Measurements from ENCODE around the gene CD177.

CD177 gene

GRCh38 chr19:43311256-43311655 lies 42.2 kb upstream of the CD177 start:
- TF ChIP-seq CTCF (IDR thresholded peaks at IDR 0.05; ENCODE audit: low read length) (no peak), EZH2phosphoT487 (IDR thresholded peaks at IDR 0.05; ENCODE audit: low read length) (no peak), EZH2 (optimal IDR thresholded peaks at IDR 0.05; ENCODE audit: low read depth, low read length) (no peak)
- H3K9me2 ChIP-seq (replicated peaks; ENCODE audit: insufficient read depth, low read length), result no peaks in the 10 kb centered on the region
- H3K9me3 ChIP-seq (replicated peaks; ENCODE audit: insufficient read depth, low read length), result no peaks in the 10 kb centered on the region
- no peak overlapping the region for H3K9ac ChIP-seq (ENCODE audit: low read length)
- DNase-seq, result no peak
- no peak overlapping the region for H3K4me2 ChIP-seq (ENCODE audit: low read depth, low read length)
- H3K79me2 ChIP-seq (ENCODE audit: low read length), result no peaks in the 10 kb centered on the region
- H3K27ac ChIP-seq (ENCODE audit: low read length), result no peak overlapping the region
- no peaks in the 10 kb centered on the region for H3K27me3 ChIP-seq (replicated peaks; ENCODE audit: insufficient read depth, low read length)
- no peaks in the 10 kb centered on the region for H3F3A ChIP-seq (ENCODE audit: insufficient read depth, low read length)
- no peak overlapping the region for H3K4me3 ChIP-seq (ENCODE audit: low read length)
- H3K36me3 ChIP-seq (replicated peaks; ENCODE audit: insufficient read depth, low read length), result no peaks in the 10 kb centered on the region
- no peaks in the 10 kb centered on the region for H4K20me1 ChIP-seq (ENCODE audit: insufficient read depth, low read length)
- H3K4me1 ChIP-seq (ENCODE audit: low read length), result peaks cover 8% of the 10 kb centered on the region; the same call in 1 of the 2 replicates
- H2AFZ ChIP-seq (ENCODE audit: low read length), result no peak overlapping the region

GRCh38 chr19:43311706-43312105 lies 41.8 kb upstream of the CD177 start:
- Histone ChIP-seq H3K4me3 (ENCODE audit: low read length) (no peak overlapping the region), H3F3A (ENCODE audit: insufficient read depth, low read length) (no peaks in the 10 kb centered on the region), H4K20me1 (ENCODE audit: insufficient read depth, low read length) (no peaks in the 10 kb centered on the region), H3K9me2 (replicated peaks; ENCODE audit: insufficient read depth, low read length) (no peaks in the 10 kb centered on the region), H3K4me2 (ENCODE audit: low read depth, low read length) (no peak overlapping the region), H3K79me2 (ENCODE audit: low read length) (no peaks in the 10 kb centered on the region), H3K9me3 (replicated peaks; ENCODE audit: insufficient read depth, low read length) (no peaks in the 10 kb centered on the region), H3K4me1 (ENCODE audit: low read length) (peaks cover 5% of the 10 kb centered on the region; the same call in 1 of the 2 replicates), H3K36me3 (replicated peaks; ENCODE audit: insufficient read depth, low read length) (no peaks in the 10 kb centered on the region), H3K27ac (ENCODE audit: low read length) (no peak overlapping the region), H3K27me3 (replicated peaks; ENCODE audit: insufficient read depth, low read length) (no peaks in the 10 kb centered on the region), H3K9ac (ENCODE audit: low read length) (no peak overlapping the region), H2AFZ (ENCODE audit: low read length) (no peak overlapping the region)
- DNase-seq, result no peak
- TF ChIP-seq EZH2 (optimal IDR thresholded peaks at IDR 0.05; ENCODE audit: low read depth, low read length), result no peak
- no peak for TF ChIP-seq EZH2phosphoT487 (IDR thresholded peaks at IDR 0.05; ENCODE audit: low read length)
- no peak for TF ChIP-seq CTCF (IDR thresholded peaks at IDR 0.05; ENCODE audit: low read length)

GRCh38 chr19:43313711-43314495 lies 39.6 kb upstream of the CD177 start:
- Histone ChIP-seq H3K79me2 (ENCODE audit: low read length) (no peaks in the 10 kb centered on the region), H3K9me3 (replicated peaks; ENCODE audit: insufficient read depth, low read length) (no peaks in the 10 kb centered on the region), H3K27ac (ENCODE audit: low read length) (no peak overlapping the region), H3K9ac (ENCODE audit: low read length) (no peak overlapping the region), H2AFZ (ENCODE audit: low read length) (no peak overlapping the region), H3K4me2 (ENCODE audit: low read depth, low read length) (no peak overlapping the region), H4K20me1 (ENCODE audit: insufficient read depth, low read length) (no peaks in the 10 kb centered on the region), H3K9me2 (replicated peaks; ENCODE audit: insufficient read depth, low read length) (no peaks in the 10 kb centered on the region), H3K36me3 (replicated peaks; ENCODE audit: insufficient read depth, low read length) (no peaks in the 10 kb centered on the region), H3K4me3 (ENCODE audit: low read length) (no peak overlapping the region), H3F3A (ENCODE audit: insufficient read depth, low read length) (no peaks in the 10 kb centered on the region), H3K4me1 (ENCODE audit: low read length) (no peaks in the 10 kb centered on the region), H3K27me3 (replicated peaks; ENCODE audit: insufficient read depth, low read length) (no peaks in the 10 kb centered on the region; the same call in 1 of the 2 replicates)
- DNase-seq, result no peak
- no peak for TF ChIP-seq EZH2phosphoT487 (IDR thresholded peaks at IDR 0.05; ENCODE audit: low read length)
- TF ChIP-seq EZH2 (optimal IDR thresholded peaks at IDR 0.05; ENCODE audit: low read depth, low read length), result no peak
- TF ChIP-seq CTCF (IDR thresholded peaks at IDR 0.05; ENCODE audit: low read length), result no peak

Data from MM.1S (cell line).